B cell (primary cell): ENCODE data around the gene NGDN.

Experiments used
- EZH2 ChIP-seq: IDR thresholded peaks from 2 replicates; pipeline ENCODE4 v1.6.1; 2012; ENCODE audit warnings: borderline replicate concordance, low read depth, mild to moderate bottlenecking, moderate library complexity, low read length; ENCODE audit not compliant: insufficient read depth, poor library complexity, severe bottlenecking
- TF ChIP-seq, protein P1 (sequence below): fragments of 200-600 bp; IDR thresholded peaks from one replicate; pipeline ENCODE4 v1.8.0; 2022; ENCODE audit warnings: antibody characterized with exemption, mild to moderate bottlenecking

DNA sequence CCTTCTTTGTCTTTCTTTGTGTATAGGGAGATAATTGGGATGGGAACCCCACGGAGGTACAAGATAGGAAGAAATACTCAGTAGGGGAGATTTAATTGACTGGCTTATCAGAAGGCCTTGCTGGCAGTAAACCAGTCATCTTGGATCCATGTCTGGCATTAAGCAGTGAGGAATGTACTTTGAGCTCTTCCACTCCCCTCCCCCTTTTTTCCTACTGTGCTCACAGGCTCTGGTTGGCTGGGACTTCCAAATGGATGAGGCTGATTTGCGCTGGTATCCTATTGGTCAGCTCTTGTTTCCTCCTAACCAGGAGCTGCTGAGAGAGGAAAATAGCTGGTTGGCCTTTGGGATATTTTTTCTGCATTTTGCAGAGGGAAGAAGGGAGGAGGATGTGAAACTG is 24.7 kb downstream of the NGDN start:
- TF ChIP-seq, protein P1, sequence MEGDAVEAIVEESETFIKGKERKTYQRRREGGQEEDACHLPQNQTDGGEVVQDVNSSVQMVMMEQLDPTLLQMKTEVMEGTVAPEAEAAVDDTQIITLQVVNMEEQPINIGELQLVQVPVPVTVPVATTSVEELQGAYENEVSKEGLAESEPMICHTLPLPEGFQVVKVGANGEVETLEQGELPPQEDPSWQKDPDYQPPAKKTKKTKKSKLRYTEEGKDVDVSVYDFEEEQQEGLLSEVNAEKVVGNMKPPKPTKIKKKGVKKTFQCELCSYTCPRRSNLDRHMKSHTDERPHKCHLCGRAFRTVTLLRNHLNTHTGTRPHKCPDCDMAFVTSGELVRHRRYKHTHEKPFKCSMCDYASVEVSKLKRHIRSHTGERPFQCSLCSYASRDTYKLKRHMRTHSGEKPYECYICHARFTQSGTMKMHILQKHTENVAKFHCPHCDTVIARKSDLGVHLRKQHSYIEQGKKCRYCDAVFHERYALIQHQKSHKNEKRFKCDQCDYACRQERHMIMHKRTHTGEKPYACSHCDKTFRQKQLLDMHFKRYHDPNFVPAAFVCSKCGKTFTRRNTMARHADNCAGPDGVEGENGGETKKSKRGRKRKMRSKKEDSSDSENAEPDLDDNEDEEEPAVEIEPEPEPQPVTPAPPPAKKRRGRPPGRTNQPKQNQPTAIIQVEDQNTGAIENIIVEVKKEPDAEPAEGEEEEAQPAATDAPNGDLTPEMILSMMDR: no peak
- TF ChIP-seq EZH2: no peak
